Esophagus muscularis mucosa (tissue), 3 donors: ENCODE data around the gene TMEM86A.

Experiments
- CTCF ChIP-seq, 3 experiments: fragments of 200-600 bp in 2 of 3; fragments of 450-650 bp in 1 of 3; sonication (generic) in 2 of 3; IDR thresholded peaks; one replicate each; pipeline ENCODE4 v1.5.1; 2017 to 2019; ENCODE audit warnings: antibody characterized with exemption in 3 of 3, mild to moderate bottlenecking in 2 of 3, moderate library complexity in 1 of 3
- POLR2A ChIP-seq: fragments of 450-650 bp; IDR thresholded peaks from one replicate; pipeline ENCODE4 v1.6.1; 2017; ENCODE audit warnings: antibody characterized with exemption, moderate library complexity, mild to moderate bottlenecking, low read depth

GRCh38 chr11:18699269-18699596, 654 bp downstream of the TMEM86A start:
- TF ChIP-seq POLR2A (no peak), CTCF (IDR thresholded peaks at IDR 0.05) (no peak)
